Panc1 (cell line): ENCODE results near the gene CRIM1. TPM values are rescaled to one million over a fixed set of nuclear protein-coding genes. Genes with fewer than 3 reads are reported as not detected.

Experiments
- ATAC-seq: fragments of 200-7000 bp; cut with Tn5 transposase; 2 replicates; pipeline ENCODE4 v1.9.1; 2020; ENCODE audit warnings: mild to moderate bottlenecking, moderate library complexity
- BruUV-seq: library from RNA; stranded (reverse); fragments of 400-500 nt; replicated peaks from 2 replicates; lab custom pipeline; 2021; lab: Mats Ljungman, UMichigan
- CTCF ChIA-PET: fragments of 300-600 bp; sonication (Branson Sonifier 250); formaldehyde crosslinking; loops from one replicate; lab custom pipeline; 2022; ENCODE audit warnings: antibody characterized with exemption; lab: Charles Lee
- POLR2A ChIA-PET: fragments of 300-600 bp; sonication (Branson Sonifier 250); formaldehyde crosslinking; loops from one replicate; lab custom pipeline; 2022; ENCODE audit warnings: antibody characterized with exemption; lab: Charles Lee
- DNase-seq: peaks from one replicate; pipeline ENCODE4 v3.0.0-alpha.2; 2010; ENCODE audit warnings: low read depth, low spot score
- H3K27ac ChIP-seq: 2 replicates; pipeline ENCODE4 v1.5.1; 2011; ENCODE audit warnings: mild to moderate bottlenecking, low read length, inconsistent platforms
- H3K27me3 ChIP-seq: fragments of 200-500 bp; sonication (Bioruptor generic); 2 replicates; pipeline ENCODE4 v1.6.0; 2014; ENCODE audit warnings: low read length, inconsistent platforms; ENCODE audit not compliant: control insufficient read depth, insufficient read depth
- H3K36me3 ChIP-seq: fragments of 200-500 bp; sonication (Bioruptor generic); 2 replicates; pipeline ENCODE4 v1.5.1; 2014; ENCODE audit warnings: inconsistent platforms, mild to moderate bottlenecking, low read length, moderate library complexity; ENCODE audit not compliant: control insufficient read depth, insufficient read depth
- H3K4me1 ChIP-seq: 2 replicates; pipeline ENCODE4 v1.5.1; 2011; ENCODE audit warnings: inconsistent platforms, mild to moderate bottlenecking, low read length, moderate library complexity; ENCODE audit not compliant: control insufficient read depth, insufficient read depth
- H3K4me3 ChIP-seq, 2 experiments: 2 replicates each; pipeline ENCODE4 v1.5.1; 2011 to 2012; ENCODE audit warnings: low read depth in 2 of 2, low read length in 2 of 2, mild to moderate bottlenecking in 2 of 2, inconsistent platforms in 1 of 2, moderate library complexity in 1 of 2
- H3K9me3 ChIP-seq: fragments of 200-500 bp; sonication (Bioruptor generic); 2 replicates; pipeline ENCODE4 v1.5.1; 2014; ENCODE audit warnings: low read depth, mild to moderate bottlenecking, inconsistent platforms, low read length, moderate library complexity; ENCODE audit not compliant: control insufficient read depth, insufficient read depth
- POLR2AphosphoS5 ChIP-seq: IDR thresholded peaks from 2 replicates; pipeline ENCODE4 v1.6.1; 2012; ENCODE audit warnings: mild to moderate bottlenecking, low read depth, low read length, moderate library complexity
- SIN3A ChIP-seq: IDR thresholded peaks from 2 replicates; pipeline ENCODE4 v1.6.1; 2012; ENCODE audit warnings: low read depth, mild to moderate bottlenecking, low read length, moderate library complexity, borderline replicate concordance; ENCODE audit not compliant: insufficient read depth
- TCF7L2 ChIP-seq: IDR thresholded peaks from 2 replicates; pipeline ENCODE4 v1.6.1; 2011; ENCODE audit warnings: mild to moderate bottlenecking, low read depth, low read length, inconsistent platforms
- in situ Hi-C: cut with HindIII; loops from 2 replicates; pipeline ENCODE4 v1.10.0; 2016; ENCODE audit warnings: low sequenced_read_pairs, low pct_unique_long_range_greater_than_20kb
- intact Hi-C: fragments of 100-400 bp; cut with micrococcal nuclease; formaldehyde crosslinking; loops from one replicate; pipeline ENCODE4 v1.10.0; 2022; ENCODE audit not compliant: unreplicated experiment
- total RNA-seq: library from RNA; stranded (reverse); gene quantifications from one replicate; pipeline ENCODE4 v1.2.1, GENCODE V29; 2021; ENCODE audit not compliant: unreplicated experiment
- TF ChIP-seq, protein P1 (sequence below): fragments of 450-650 bp; IDR thresholded peaks from 2 replicates; pipeline ENCODE4 v1.5.1; 2017; ENCODE audit warnings: mild to moderate bottlenecking
- TF ChIP-seq, protein P2 (sequence below), 2 experiments: IDR thresholded peaks; 2 replicates each; pipeline ENCODE4 v1.6.1; 2011 to 2012; ENCODE audit warnings: low read depth in 2 of 2, control low read depth in 1 of 2, low read length in 1 of 2, mild to moderate bottlenecking in 1 of 2, moderate library complexity in 1 of 2; ENCODE audit not compliant: insufficient read depth in 1 of 2

Gene CRIM1
- total RNA-seq, 1 experiment from 2014 or later, result 290 TPM

DNA sequence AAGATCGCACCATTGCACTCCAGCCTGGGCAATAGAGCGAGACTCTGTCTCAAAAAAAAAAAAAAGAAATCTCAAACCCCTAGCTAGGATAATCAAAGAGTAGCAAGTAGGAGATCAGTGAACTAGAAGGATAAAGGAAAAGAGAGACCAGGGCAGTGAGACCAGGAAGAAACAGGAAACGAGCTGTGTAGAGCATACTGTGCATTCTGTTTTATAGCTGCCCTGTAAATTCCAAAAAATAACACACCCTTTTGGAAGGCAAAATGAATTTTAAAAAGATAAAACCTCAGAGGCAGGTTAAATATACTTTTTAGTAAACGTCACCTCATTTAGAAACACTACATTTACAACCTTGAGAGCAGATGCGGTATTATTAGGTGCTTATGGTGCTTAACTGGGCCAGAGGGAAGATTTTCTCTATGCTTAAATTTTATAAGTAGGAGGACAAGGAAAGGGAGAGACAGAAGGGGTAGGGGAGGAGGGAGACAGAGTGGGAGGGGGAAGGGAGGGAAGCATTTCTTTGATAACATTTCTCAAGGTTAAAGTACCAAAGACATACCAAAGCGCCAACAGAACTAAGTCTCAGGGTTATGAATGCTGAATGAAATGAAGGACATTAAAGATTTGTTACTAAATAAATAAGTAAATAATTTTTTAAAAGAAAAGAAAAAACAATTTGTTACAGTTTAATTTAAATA, 212.3 kb downstream of the CRIM1 start:
- peak overlapping the region; percentile 99 for H3K27ac ChIP-seq
- H3K27me3 ChIP-seq, result no peaks in the 10 kb centered on the region
- BruUV-seq, result no TSS peak
- intact Hi-C loops, result loop anchor here (10.0 kb wide), 1 partner anchor 217 kb away; no protein-coding TSS in a partner anchor
- CTCF ChIA-PET, result no interaction called here
- no peak for DNase-seq
- peak; percentile 54 for ATAC-seq
- no peak overlapping the region; a peak in 1 of 4 replicates for H3K4me3 ChIP-seq
- H3K9me3 ChIP-seq, result no peaks in the 10 kb centered on the region
- in situ Hi-C loops, result no loop called here
- H3K4me1 ChIP-seq, result peaks cover 79% of the 10 kb centered on the region
- TF ChIP-seq, protein P1, sequence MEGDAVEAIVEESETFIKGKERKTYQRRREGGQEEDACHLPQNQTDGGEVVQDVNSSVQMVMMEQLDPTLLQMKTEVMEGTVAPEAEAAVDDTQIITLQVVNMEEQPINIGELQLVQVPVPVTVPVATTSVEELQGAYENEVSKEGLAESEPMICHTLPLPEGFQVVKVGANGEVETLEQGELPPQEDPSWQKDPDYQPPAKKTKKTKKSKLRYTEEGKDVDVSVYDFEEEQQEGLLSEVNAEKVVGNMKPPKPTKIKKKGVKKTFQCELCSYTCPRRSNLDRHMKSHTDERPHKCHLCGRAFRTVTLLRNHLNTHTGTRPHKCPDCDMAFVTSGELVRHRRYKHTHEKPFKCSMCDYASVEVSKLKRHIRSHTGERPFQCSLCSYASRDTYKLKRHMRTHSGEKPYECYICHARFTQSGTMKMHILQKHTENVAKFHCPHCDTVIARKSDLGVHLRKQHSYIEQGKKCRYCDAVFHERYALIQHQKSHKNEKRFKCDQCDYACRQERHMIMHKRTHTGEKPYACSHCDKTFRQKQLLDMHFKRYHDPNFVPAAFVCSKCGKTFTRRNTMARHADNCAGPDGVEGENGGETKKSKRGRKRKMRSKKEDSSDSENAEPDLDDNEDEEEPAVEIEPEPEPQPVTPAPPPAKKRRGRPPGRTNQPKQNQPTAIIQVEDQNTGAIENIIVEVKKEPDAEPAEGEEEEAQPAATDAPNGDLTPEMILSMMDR, result no peak
- TF ChIP-seq SIN3A (no peak), POLR2AphosphoS5 (no peak), TCF7L2 (no peak)
- TF ChIP-seq, protein P2, sequence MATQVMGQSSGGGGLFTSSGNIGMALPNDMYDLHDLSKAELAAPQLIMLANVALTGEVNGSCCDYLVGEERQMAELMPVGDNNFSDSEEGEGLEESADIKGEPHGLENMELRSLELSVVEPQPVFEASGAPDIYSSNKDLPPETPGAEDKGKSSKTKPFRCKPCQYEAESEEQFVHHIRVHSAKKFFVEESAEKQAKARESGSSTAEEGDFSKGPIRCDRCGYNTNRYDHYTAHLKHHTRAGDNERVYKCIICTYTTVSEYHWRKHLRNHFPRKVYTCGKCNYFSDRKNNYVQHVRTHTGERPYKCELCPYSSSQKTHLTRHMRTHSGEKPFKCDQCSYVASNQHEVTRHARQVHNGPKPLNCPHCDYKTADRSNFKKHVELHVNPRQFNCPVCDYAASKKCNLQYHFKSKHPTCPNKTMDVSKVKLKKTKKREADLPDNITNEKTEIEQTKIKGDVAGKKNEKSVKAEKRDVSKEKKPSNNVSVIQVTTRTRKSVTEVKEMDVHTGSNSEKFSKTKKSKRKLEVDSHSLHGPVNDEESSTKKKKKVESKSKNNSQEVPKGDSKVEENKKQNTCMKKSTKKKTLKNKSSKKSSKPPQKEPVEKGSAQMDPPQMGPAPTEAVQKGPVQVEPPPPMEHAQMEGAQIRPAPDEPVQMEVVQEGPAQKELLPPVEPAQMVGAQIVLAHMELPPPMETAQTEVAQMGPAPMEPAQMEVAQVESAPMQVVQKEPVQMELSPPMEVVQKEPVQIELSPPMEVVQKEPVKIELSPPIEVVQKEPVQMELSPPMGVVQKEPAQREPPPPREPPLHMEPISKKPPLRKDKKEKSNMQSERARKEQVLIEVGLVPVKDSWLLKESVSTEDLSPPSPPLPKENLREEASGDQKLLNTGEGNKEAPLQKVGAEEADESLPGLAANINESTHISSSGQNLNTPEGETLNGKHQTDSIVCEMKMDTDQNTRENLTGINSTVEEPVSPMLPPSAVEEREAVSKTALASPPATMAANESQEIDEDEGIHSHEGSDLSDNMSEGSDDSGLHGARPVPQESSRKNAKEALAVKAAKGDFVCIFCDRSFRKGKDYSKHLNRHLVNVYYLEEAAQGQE (IDR thresholded peaks at IDR 0.05; ENCODE audit: insufficient read depth in 1 of 2, low read depth in 2 of 2, low read length in 1 of 2), result no peak
- peaks cover 5% of the 10 kb centered on the region; the same call in 1 of the 2 replicates for H3K36me3 ChIP-seq
- POLR2A ChIA-PET, result interaction anchor here (0.7 kb wide), 1 partner anchor 12 kb away, joined by 5 read pairs; no protein-coding TSS in a partner anchor

DNA sequence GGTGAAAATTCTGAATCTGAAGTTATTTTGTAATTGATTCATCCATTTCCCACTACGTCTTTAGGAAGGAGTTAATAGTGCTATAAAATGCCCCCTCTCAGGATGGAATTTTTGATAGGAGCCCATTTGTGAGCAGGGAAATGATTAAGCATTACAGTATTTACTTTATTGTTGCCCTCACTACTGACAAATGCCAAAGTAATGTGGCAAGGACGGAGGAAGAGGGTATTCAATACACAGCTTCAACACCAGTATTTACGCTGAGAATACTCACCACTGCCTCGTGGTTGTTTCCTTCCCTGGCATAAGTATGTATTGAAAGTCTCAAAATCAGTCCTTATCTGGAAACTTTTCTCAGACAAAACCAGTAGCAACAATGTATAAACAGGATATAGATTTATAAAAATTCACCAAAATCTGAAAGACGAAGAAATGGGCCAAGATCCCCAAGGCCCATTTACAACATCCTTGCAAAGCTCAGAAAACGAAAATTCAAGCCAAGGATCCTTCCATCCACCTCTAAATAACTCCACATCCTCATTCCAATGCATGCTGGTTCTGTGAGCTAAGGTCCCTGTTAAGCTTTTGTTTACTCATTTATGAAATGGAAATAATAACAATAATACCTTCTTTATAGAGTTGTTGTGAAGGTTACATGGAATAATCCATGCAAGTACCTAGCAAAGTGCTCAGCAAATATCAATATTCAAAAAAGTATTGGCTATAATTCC, 213.1 kb downstream of the CRIM1 start:
- POLR2A ChIA-PET, result no interaction called here
- no peaks in the 10 kb centered on the region for H3K9me3 ChIP-seq
- H3K27ac ChIP-seq, result peak overlapping the region; percentile 99
- ATAC-seq (peak; percentile 87), DNase-seq (peak; percentile 93)
- peaks cover 73% of the 10 kb centered on the region for H3K4me1 ChIP-seq
- no peak for TF ChIP-seq SIN3A
- peak; percentile 52; the same call in 1 of the 2 replicates for TF ChIP-seq POLR2AphosphoS5
- TF ChIP-seq, protein P2 (IDR thresholded peaks at IDR 0.05; ENCODE audit: insufficient read depth in 1 of 2, low read depth in 2 of 2, low read length in 1 of 2), result no peak
- TSS peak; percentile 96 for BruUV-seq
- in situ Hi-C loops (no loop called here), intact Hi-C loops (loop anchor here (10.0 kb wide), 1 partner anchor 216 kb away; no protein-coding TSS in a partner anchor)
- CTCF ChIA-PET, result interaction anchor here (0.7 kb wide), 1 partner anchor 581 kb away, joined by 3 read pairs; no protein-coding TSS in a partner anchor
- peak overlapping the region; percentile 19 to 35; a peak in 3 of 4 replicates for H3K4me3 ChIP-seq
- H3K36me3 ChIP-seq, result peaks cover 5% of the 10 kb centered on the region; the same call in 1 of the 2 replicates
- no peaks in the 10 kb centered on the region for H3K27me3 ChIP-seq
